Activated CD4-positive, alpha-beta T cell treated with anti-CD3 and anti-CD28 coated beads, Interleukin-2, Interleukin-4, amounts not matched to agents 100 ng/mL and 50 ng/mL, durations not matched to agents 16 hours and 8 hours (primary cell): Measurements from ENCODE around the gene NPTXR.

Experiments
- DNase-seq: peaks from one replicate; pipeline ENCODE4 v3.0.0-alpha.2; 2020; ENCODE audit warnings: low spot score

The NPTXR gene

GRCh38 chr22:38852522-38852921, 8.7 kb upstream of the NPTXR start:
- DNase-seq, result no peak

DNA sequence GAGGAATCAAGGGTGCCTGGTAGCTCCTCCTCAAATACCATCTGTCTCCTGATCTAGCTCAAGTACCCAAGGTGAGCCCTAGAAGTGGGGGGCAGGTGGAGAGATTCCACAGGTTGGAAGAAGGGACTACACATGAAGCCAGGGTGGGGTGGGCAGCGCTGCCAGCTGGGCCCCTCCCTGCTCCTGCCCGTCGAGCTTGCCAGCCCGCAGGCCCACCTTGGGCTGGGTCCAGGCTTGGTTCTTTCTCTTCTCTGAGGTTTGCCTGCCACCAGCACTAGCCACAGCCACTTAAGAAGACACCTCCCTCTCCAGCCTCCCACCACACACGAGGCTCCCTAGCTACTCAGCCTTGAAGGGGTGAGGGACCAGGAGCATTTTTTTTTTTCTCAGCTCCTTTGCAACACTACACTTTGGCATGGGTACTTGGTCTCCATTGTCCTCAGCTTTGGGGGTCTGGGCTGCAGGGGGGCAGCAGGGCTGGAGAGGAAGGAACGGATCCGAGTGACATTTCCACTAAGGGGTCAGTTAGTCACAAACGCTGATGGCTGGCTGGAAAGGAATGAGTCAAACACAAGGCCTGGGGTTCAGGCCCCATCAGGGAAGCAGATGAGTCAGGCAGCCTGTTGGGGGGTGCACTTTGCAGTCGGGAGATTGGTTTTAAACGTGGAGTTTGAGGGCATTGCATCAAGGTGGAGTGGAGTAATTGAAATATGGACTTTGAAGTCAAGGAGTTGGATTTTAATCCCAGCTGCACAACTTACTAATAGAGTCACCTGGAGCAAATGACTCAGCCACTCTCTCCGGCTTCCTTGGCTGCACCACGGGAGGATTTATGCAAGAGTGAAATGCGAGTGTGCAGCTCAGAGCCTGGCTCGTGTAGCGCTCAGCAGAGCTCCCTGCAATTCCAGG, 7.4 kb upstream of the NPTXR start:
- DNase-seq, result no peak

DNA sequence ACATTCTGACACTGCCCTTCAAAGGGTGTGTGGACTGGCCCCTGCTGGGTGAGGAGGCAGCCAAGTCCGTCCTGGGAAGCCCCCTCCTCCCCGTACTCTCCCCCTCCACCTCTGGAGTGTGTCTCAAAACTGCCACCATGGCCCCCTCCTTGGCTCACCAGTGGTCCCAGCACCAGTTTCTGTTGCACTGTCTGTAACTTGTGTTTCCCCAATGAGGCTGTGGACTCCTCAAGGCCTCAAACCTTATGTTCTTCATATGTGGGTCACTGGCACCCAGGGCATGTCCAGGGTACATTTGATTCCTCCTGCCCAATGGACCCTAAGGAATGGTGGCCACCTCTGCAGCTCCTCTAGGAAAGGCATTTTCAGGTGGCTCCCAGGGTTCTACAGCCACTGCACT, 6.6 kb upstream of the NPTXR start:
- no peak for DNase-seq

DNA sequence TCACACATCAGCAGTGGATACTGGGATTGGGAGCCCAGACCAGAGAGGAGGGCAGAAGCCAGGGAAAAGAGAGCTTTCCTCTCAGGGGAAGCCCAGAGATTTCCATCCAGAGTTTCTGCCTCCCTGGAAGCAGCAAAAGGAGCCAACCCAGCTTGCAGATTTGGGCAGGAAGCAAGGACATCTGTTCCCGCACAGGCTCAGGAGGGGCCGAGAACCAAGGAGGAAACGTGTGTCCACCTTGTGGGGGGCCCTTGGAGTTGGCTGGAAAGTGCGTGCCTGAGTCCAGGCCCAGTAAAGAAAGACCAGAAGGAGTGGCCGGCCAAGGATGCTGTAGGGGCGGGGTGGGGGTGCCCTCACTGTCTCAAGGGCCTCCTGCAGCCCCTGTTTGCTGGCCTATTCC, 6.0 kb upstream of the NPTXR start:
- DNase-seq, result no peak

- DNase-seq, result no peak
Observed at GRCh38 chr22:38846412-38846811, 2.6 kb upstream of the NPTXR start.

DNA sequence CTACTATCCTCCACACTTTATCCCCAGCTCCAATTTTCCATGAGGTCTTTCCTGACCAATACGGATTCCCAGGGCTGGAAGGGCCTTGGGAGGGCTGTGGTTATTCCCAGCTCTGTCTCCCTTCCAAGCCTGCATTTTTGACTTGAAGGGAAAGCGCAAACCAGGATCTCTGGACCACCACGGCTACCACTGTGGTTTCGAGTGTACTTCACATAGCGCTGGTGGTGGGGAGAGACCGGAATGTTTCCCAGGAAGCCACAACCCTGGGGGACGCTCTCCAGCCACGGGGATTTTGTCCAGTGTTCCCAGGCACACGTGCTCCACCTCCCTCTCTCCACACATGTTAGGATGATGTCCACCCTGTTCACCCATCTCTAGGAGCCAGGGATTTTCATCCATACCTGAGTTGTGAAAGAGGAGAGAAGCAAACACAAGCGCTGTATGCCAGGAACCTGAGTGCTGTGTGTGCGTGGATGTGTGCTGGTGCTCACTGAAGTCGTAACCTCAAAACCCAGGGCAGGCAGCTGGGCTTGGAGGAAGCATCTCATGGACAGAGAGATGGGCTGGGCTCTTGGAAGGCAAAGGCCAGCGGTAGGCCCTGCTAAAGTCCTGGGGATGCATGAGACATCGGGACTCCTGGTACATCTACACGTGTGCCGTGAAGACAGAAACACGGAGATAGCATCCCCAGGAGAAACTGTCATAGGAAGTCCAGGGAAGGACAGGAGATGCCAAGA, 1.3 kb upstream of the NPTXR start:
- DNase-seq, result no peak

DNA sequence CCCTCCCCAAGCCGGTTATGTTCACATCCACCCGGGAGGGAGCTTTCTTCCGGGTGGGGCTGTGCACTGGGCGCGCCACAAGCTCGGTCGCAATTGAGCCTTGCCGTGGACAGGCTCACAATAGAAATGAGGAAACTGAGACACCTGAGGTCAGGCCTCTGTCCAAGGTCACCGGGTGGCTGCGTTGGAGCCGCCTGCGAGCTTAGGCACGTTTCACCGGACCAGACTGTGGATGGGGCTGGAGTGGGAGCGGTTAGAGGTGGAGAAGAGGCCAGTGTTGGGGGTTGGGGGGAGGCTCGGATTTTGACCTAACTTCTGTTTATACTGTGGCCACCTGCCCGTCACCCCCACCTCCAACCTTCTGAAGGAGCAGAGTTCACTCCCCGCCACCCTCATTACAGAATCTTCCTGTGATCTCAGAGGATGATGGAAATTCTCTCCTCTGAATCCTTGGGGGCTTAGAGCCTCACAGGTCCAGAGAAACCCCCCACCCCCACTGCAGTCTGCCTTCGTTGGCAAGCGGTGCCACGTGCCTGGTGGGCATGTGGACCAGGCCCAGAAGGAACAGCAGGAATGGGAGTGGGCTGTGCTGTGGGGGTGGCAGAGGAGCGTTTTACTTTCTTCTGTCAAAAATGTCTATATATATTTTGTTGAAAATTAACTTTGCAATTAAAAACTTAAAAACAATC, 631 bp upstream of the NPTXR start:
- DNase-seq, result no peak

- DNase-seq, result peak; percentile 48
Observed at GRCh38 chr22:38843201-38843656, 599 bp downstream of the NPTXR start.

- DNase-seq, result no peak
Observed at GRCh38 chr22:38842512-38843200, 1.2 kb downstream of the NPTXR start.

GRCh38 chr22:38841635-38842034, 2.2 kb downstream of the NPTXR start:
- no peak for DNase-seq

DNA sequence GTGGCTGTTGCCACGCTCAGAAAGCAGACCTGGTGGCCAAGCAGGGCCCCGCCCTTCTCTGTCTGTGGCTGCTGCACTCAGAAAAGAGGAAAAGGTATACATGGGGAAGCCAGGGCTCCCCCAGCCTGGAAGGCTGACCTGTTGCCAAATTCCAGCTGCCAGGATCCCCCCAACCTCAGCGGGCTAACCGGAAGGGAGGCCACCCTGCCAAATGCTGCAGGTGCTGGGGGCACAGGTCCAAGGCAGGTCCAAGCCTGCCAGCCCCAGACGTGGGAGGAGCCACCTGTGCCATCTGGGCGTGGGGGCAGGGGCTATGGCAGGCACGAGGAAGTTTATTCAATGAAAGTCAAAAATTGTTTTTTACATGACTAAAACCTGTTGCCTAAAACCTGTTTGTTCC, 2.6 kb downstream of the NPTXR start:
- DNase-seq, result no peak

DNA sequence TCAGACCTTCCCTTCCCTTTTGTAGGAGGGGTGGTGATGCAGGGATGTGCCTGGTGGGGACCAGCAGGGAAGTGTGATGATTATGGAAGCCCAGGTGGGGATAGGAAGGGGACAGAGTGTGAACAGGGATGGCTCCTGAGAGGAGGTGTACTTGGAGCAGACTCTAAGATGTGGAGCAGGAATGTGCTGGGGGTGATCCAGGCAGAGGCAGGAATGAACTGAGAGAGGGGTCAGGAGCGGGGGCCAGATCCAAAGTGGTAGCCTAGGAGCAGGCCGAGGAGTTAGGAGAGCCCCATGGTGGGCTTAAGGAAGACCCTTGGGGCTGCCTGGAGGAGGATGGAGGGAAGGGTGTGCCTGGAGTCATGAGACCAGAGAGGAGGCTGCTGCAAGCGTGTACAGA, 3.7 kb downstream of the NPTXR start:
- DNase-seq, result no peak

GRCh38 chr22:38839686-38840085, 4.1 kb downstream of the NPTXR start:
- DNase-seq, result no peak

DNA sequence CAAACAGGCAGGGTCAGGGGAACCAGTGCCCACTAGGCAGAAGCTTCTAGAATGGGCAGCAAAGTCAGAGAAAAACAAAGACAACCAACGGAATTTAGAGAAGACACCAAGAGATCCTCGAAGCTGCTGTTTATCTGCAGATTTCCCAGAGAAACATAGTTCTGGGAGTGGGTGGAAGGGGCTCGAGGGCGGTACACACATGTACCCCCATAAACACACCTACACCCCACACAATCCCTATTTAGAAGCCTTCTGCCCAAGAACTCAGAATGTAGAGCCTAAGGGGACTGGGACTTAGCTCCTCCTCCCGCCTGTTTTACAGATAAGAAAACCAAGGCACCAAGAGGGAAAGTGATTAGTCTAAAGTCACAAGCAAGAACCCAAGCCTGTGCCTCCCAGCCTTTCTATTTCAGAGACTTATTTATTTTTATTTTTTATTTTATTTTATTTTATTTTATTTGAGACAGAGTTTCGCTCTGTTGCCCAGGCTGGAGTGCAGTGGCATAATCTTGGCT, 6.4 kb downstream of the NPTXR start:
- DNase-seq, result no peak

DNA sequence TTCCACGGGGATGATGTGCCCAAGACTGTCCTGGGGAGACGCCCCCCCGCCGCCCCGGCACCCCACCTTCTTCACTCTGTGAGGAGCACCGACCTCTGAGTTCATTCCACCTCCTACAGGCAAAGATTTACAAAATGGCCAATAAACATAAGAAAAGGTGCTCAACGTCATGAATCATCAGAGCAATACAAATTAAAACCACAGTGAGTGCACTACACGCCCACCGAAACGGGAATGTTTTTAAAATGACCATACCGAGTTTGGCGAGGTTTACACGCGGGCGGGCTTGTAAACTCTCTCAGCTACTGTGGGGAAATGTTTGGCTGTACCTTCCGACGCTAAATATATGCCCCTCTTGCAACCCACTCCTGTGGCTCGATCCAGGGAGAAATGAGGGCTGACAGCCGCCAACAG, 7.9 kb downstream of the NPTXR start:
- DNase-seq, result no peak

- DNase-seq, result no peak
Observed at GRCh38 chr22:38834991-38835390, 8.8 kb downstream of the NPTXR start.

GRCh38 chr22:38834215-38834953, 9.4 kb downstream of the NPTXR start:
- no peak for DNase-seq

DNA sequence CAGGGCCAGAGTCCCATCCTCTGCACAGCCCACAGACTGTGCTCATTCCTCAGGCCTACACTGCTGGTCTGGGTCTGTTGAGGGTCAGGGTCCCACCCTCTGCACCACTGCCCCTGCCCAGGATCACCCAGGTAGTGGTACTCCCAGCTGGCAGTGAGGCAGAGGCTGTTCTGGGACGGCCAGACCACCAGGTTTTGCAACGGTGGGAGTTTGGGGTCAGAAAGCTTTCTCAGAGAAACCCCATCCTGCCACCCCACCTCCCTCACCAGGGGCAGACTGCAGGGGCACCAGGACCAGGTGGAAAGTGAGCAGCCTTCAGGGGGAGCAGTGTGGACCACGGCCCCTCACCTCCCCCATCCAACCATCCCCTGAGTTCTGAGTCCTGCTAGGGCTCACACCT, 10.8 kb downstream of the NPTXR start:
- no peak for DNase-seq

- DNase-seq, result no peak
Observed at GRCh38 chr22:38832005-38832978, 11.5 kb downstream of the NPTXR start.
